Measurements from ENCODE around the gene FGD2. TPM values are rescaled to one million over a fixed set of nuclear protein-coding genes. Genes with fewer than 3 reads are reported as not detected.

Gene FGD2
- total and polyA plus RNA-seq, 2 of the 8 experiments (the other 6 are each of a cell fraction or from before 2014, with no cell fraction given): 0.12 to 0.32 TPM

- H2AFZ ChIP-seq (ENCODE audit: low read length): no peak overlapping the region
- FAIRE-seq (no peak), DNase-seq (ENCODE audit: low read depth in 1 of 2, low spot score in 2 of 2) (no peak)
- peak overlapping the region; percentile 26 for H2BK5ac ChIP-seq (ENCODE audit: low read depth, low read length)
- H4K5ac ChIP-seq (ENCODE audit: insufficient read length, low read depth, low read length): no peak overlapping the region
- H3K4me3 ChIP-seq (ENCODE audit: extremely low read depth in 1 of 4, insufficient read depth in 2 of 4, low read depth in 3 of 4, low read length in 4 of 4): no peak overlapping the region
- no peak overlapping the region for H3K14ac ChIP-seq (ENCODE audit: insufficient read length)
- H3K9ac ChIP-seq (replicated peaks in 1 of 4; ENCODE audit: extremely low read depth in 1 of 4, low read depth in 3 of 4, low read length in 3 of 4): no peak overlapping the region
- H2BK15ac ChIP-seq (ENCODE audit: low read length): no peak overlapping the region
- H4K91ac ChIP-seq (replicated peaks; ENCODE audit: insufficient read length, low read length): peak overlapping the region; percentile 37
- no peaks in the 10 kb centered on the region for H3K36me3 ChIP-seq (ENCODE audit: control insufficient read depth in 2 of 4, insufficient read depth in 4 of 4, low read length in 3 of 4)
- no peak overlapping the region for H4K8ac ChIP-seq (ENCODE audit: extremely low read depth, insufficient read depth, low read length)
- H3K23ac ChIP-seq (ENCODE audit: insufficient read length): no peak overlapping the region
- no peak overlapping the region; the same call in 1 of the 2 replicates for H2AK5ac ChIP-seq (ENCODE audit: low read depth, low read length)
- H3K18ac ChIP-seq (ENCODE audit: extremely low read depth, low read length): no peak overlapping the region
- ChIA-PET POLR2A (ENCODE audit: partially characterized antibody) (interaction anchor here (1.6 to 11.1 kb wide), 8 partner anchors 13 to 114 kb away, joined by 4 to 82 read pairs (median 14); partner anchors contain the start of gene PIM1), CTCF (ENCODE audit: partially characterized antibody) (interaction anchor here (1.0 to 29.2 kb wide), 19 partner anchors 11 to 147 kb away, joined by 3 to 635 read pairs (median 4); partner anchors contain the start of gene PIM1)
- peak overlapping the region; percentile 27 for H3K4ac ChIP-seq (replicated peaks; ENCODE audit: insufficient read length, low read depth, low read length)
- H3K27me3 ChIP-seq (replicated peaks in 1 of 4; ENCODE audit: control insufficient read depth in 3 of 4, extremely low read depth in 1 of 4, insufficient read depth in 3 of 4, low read length in 3 of 4): no peaks in the 10 kb centered on the region
- H3K79me1 ChIP-seq (ENCODE audit: low read depth, low read length): no peaks in the 10 kb centered on the region
- peak overlapping the region; percentile 83; the same call in 1 of the 2 replicates for H2BK20ac ChIP-seq (ENCODE audit: low read length)
- no peak for TF ChIP-seq ASH2L (IDR thresholded peaks at IDR 0.05; ENCODE audit: low read length)
- TF ChIP-seq RNF2 (IDR thresholded peaks at IDR 0.05; ENCODE audit: borderline replicate concordance, low read depth, low read length, missing control alignments, poor library complexity, severe bottlenecking): no peak
- no peak for TF ChIP-seq BRCA1 (IDR thresholded peaks at IDR 0.05; ENCODE audit: low read depth, low read length)
- TF ChIP-seq TAF1 (IDR thresholded peaks at IDR 0.05; ENCODE audit: low read depth, low read length): no peak
- no peak for TF ChIP-seq NANOG (IDR thresholded peaks at IDR 0.05; ENCODE audit: insufficient read depth, low read depth, low read length, poor library complexity, severe bottlenecking)
- no peak for TF ChIP-seq EZH2 (IDR thresholded peaks at IDR 0.05; ENCODE audit: low read depth, low read length, severe bottlenecking)
- TF ChIP-seq BACH1 (IDR thresholded peaks at IDR 0.05; ENCODE audit: low read length): no peak
- TF ChIP-seq CEBPB (IDR thresholded peaks at IDR 0.05; ENCODE audit: low read depth, low read length): no peak
- no peak for TF ChIP-seq ATF2 (IDR thresholded peaks at IDR 0.05; ENCODE audit: low read length)
- TF ChIP-seq POU5F1 (IDR thresholded peaks at IDR 0.05; ENCODE audit: low read depth, low read length): no peak
- H3K4me2 ChIP-seq (ENCODE audit: insufficient read depth in 1 of 2, low read depth in 2 of 2, low read length in 2 of 2): no peak overlapping the region
- no peaks in the 10 kb centered on the region for H3K79me2 ChIP-seq (ENCODE audit: control insufficient read depth in 1 of 2, insufficient read depth in 2 of 2, low read length in 2 of 2)
- H3K23me2 ChIP-seq (ENCODE audit: low read depth, low read length): no peaks in the 10 kb centered on the region
- no peak overlapping the region for H3K56ac ChIP-seq (replicated peaks; ENCODE audit: insufficient read length, low read depth, low read length)
- no peak overlapping the region for H2BK120ac ChIP-seq (replicated peaks; ENCODE audit: low read depth, low read length)
- no peaks in the 10 kb centered on the region for H4K20me1 ChIP-seq (replicated peaks in 1 of 2; ENCODE audit: control insufficient read depth in 1 of 2, insufficient read depth in 2 of 2, low read length in 2 of 2)
- peak overlapping the region; percentile 77 for H2BK12ac ChIP-seq (ENCODE audit: low read depth, low read length)
- H3K9me3 ChIP-seq (ENCODE audit: insufficient read depth in 2 of 2, low read depth in 1 of 2, low read length in 1 of 2): no peaks in the 10 kb centered on the region
- WGBS, 2 experiments (ENCODE audit: extremely low coverage in 1 of 2, insufficient coverage in 1 of 2, insufficient read length in 1 of 2, insufficient replicate concordance in 2 of 2, low coverage in 1 of 2, low lambda C conversion rate in 2 of 2, missing lambda C conversion rate in 1 of 2): 94% methylated on average over 9 of the region's 9 CpGs; no CpG with 5 or more reads in 1 of the 2 experiments
- no peak overlapping the region for H3K27ac ChIP-seq (ENCODE audit: low read depth, low read length)
- H3K4me1 ChIP-seq (replicated peaks in 1 of 4; ENCODE audit: control insufficient read depth in 3 of 4, insufficient read depth in 4 of 4, low read length in 3 of 4): peaks cover 4 to 31% (median 22%) of the 10 kb centered on the region in 4 experiments
Observed at GRCh38 chr6:37058084-37058586, 52.7 kb downstream of the FGD2 start.

Data from H1 (cell line).